ENCODE data around the gene TMEM61.

DNA sequence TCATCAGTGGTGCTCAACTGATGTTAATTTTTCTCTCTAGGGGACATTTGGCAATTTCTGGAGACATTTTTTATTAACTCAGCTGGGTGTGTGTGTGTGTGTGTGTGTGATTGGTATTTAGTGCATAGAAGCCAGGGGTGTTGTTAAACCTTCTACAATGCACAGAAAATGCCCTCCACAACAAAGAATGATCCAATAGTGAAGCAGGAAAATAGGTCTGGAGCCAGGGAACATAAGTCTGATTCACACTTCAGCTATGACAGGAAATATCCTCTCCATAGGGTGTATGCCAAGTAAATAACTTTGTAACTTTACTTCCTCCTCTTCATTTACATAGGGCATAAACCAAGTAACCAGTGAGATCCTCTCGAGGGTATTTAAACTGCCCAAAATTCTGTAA, 25.1 kb upstream of the TMEM61 start:
- TF ChIP-seq, protein P1, sequence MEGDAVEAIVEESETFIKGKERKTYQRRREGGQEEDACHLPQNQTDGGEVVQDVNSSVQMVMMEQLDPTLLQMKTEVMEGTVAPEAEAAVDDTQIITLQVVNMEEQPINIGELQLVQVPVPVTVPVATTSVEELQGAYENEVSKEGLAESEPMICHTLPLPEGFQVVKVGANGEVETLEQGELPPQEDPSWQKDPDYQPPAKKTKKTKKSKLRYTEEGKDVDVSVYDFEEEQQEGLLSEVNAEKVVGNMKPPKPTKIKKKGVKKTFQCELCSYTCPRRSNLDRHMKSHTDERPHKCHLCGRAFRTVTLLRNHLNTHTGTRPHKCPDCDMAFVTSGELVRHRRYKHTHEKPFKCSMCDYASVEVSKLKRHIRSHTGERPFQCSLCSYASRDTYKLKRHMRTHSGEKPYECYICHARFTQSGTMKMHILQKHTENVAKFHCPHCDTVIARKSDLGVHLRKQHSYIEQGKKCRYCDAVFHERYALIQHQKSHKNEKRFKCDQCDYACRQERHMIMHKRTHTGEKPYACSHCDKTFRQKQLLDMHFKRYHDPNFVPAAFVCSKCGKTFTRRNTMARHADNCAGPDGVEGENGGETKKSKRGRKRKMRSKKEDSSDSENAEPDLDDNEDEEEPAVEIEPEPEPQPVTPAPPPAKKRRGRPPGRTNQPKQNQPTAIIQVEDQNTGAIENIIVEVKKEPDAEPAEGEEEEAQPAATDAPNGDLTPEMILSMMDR (IDR thresholded peaks at IDR 0.05), result no peak
- no peak for TF ChIP-seq POLR2A (IDR thresholded peaks at IDR 0.05)

All from breast epithelium (tissue), 3 donors.